Kidney epithelial cell (primary cell): ENCODE results near the gene PAFAH2. TPM values are rescaled to one million over a fixed set of nuclear protein-coding genes. Genes with fewer than 3 reads are reported as not detected.

Experiments used
- DNase-seq: peaks from one replicate; pipeline ENCODE4 v3.0.0-alpha.2; 2010; ENCODE audit warnings: low read depth
- H3K27me3 ChIP-seq: 2 replicates; pipeline ENCODE4 v1.6.0; 2011; ENCODE audit warnings: low read length; ENCODE audit not compliant: control insufficient read depth, insufficient read depth
- H3K36me3 ChIP-seq: 2 replicates; pipeline ENCODE4 v1.5.1; 2011; ENCODE audit warnings: low read length; ENCODE audit not compliant: control insufficient read depth, insufficient read depth
- H3K4me3 ChIP-seq: 2 replicates; pipeline ENCODE4 v1.5.1; 2011; ENCODE audit warnings: low read depth, mild to moderate bottlenecking, control low read depth, low read length
- CTCF ChIP-seq: IDR thresholded peaks from 2 replicates; pipeline ENCODE4 v1.5.1; 2011; ENCODE audit warnings: mild to moderate bottlenecking, moderate library complexity, low read length, control low read depth, inconsistent platforms; ENCODE audit not compliant: insufficient read depth, poor library complexity, severe bottlenecking
- total RNA-seq: library from RNA; depleted of rRNA; stranded (reverse); fragments of >200 nt; gene quantifications from 2 replicates; pipeline ENCODE4 v1.2.3, GENCODE V29; 2015

PAFAH2 gene
- total RNA-seq, 1 donor from 2014 or later, result 20.8 TPM

DNA sequence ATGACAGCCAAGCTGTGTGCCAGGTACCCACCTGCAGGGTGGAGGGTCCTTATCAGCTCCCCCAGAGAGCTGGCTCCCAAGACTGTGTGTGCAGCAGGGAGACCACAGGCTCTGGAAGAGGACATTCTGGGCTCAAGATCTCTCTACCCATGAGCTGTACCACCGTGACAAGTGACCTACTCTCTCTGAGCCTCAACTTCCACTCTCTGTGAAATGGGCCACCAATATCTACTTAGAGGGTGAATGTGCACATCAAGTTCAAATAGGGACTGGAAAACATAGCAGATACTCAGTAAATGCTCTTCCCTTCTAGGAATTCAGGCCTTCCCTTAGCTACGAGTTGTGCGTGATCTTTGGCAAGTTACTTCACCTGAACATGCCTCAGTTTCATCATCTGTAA, 46.6 kb upstream of the PAFAH2 start:
- Histone ChIP-seq H3K27me3 (peaks cover 56% of the 10 kb centered on the region), H3K36me3 (no peaks in the 10 kb centered on the region), H3K4me3 (no peak overlapping the region)
- no peak for TF ChIP-seq CTCF
- no peak for DNase-seq

DNA sequence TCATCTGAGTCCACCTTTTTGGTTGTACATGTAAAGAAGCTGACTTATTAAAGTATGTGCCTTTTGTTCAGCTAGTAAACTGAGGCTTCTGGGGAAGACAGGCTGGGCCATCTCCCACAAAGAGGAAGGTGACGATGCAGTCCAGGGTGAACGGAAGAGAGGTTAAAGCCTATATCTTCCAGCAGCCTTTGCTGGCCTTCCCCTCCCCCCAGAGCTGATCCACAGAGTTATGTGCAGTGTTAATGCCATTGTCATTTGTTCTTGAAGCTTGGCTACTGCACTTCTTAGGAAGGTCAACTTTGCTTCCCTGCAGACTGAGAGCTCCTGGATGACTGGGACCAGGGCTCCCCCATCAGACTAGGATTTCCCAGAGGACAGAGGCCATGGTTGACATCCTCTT, 45.9 kb upstream of the PAFAH2 start:
- no peak for DNase-seq
- Histone ChIP-seq H3K4me3 (no peak overlapping the region), H3K27me3 (peaks cover 56% of the 10 kb centered on the region), H3K36me3 (no peaks in the 10 kb centered on the region)
- TF ChIP-seq CTCF, result no peak

- no peak for TF ChIP-seq CTCF
- peaks cover 47% of the 10 kb centered on the region for H3K27me3 ChIP-seq
- H3K36me3 ChIP-seq, result no peaks in the 10 kb centered on the region
- H3K4me3 ChIP-seq, result no peak overlapping the region
- no peak for DNase-seq
Observed at GRCh38 chr1:26041978-26042377, 44.1 kb upstream of the PAFAH2 start.

- no peak for DNase-seq
- no peak for TF ChIP-seq CTCF
- H3K27me3 ChIP-seq, result peaks cover 41% of the 10 kb centered on the region
- H3K36me3 ChIP-seq, result no peaks in the 10 kb centered on the region
- H3K4me3 ChIP-seq, result no peak overlapping the region
Observed at GRCh38 chr1:26041401-26041800, 43.5 kb upstream of the PAFAH2 start.

GRCh38 chr1:26038904-26039303, 41.0 kb upstream of the PAFAH2 start:
- no peak for DNase-seq
- Histone ChIP-seq H3K4me3 (no peak overlapping the region), H3K27me3 (peaks cover 16% of the 10 kb centered on the region), H3K36me3 (no peaks in the 10 kb centered on the region)
- no peak for TF ChIP-seq CTCF

DNA sequence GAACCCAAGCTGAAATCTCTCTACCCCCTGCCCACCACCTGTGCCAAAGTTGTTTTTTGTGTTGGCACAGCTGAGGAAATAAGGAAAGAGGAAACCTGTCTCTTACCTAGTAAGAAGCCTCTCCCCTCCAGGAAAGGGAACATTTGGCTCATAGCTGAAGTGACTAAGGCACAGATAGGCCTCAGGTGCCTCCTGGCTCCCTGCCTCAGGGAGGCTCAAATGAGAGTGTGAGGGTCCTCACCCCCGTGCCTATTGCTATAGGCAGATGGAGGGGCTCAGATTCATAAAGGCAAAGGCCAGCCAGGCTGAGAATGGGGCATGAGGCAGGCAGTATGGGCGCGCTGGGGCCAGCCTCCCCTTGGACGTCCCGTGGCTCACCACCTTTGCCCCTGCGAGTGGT, 40.6 kb upstream of the PAFAH2 start:
- Histone ChIP-seq H3K4me3 (no peak overlapping the region), H3K36me3 (no peaks in the 10 kb centered on the region), H3K27me3 (peaks cover 15% of the 10 kb centered on the region)
- no peak for TF ChIP-seq CTCF
- DNase-seq, result no peak
